ENCODE results near the gene FRMD4B. TPM values are rescaled to one million over a fixed set of nuclear protein-coding genes. Genes with fewer than 3 reads are reported as not detected.

The FRMD4B gene
- total and polyA plus RNA-seq, 10 of the 15 experiments (the other 5 are each of a cell fraction or from before 2014, with no cell fraction given) = 3.9 to 11.4 (median 8.0) TPM

- TF ChIP-seq ESRRA (IDR thresholded peaks at IDR 0.05; ENCODE audit: low read length) (no peak), ZNF274 (IDR thresholded peaks at IDR 0.05; ENCODE audit: insufficient read depth, insufficient read length) (no peak)
Observed at GRCh38 chr3:69149586-69149985, 236.3 kb downstream of the FRMD4B start (continued).

- POLR2A ChIA-PET = no interaction called here
- FAIRE-seq (no peak), ATAC-seq (no peak), DNase-seq (ENCODE audit: low read depth, low spot score) (no peak)
- intact Hi-C loops (cut with micrococcal nuclease; ENCODE audit: unreplicated experiment) = no loop called here
- H3K4me1 ChIP-seq (ENCODE audit: control insufficient read depth, insufficient read depth, low read length) = no peaks in the 10 kb centered on the region
- no peak overlapping the region for H3K4me3 ChIP-seq
- CTCF ChIA-PET = interaction anchor here (1.1 to 1.6 kb wide), 6 partner anchors 16 to 279 kb away, joined by 3 to 8 read pairs (median 4); partner anchors contain the start of gene LMOD3
- H3K36me3 ChIP-seq (ENCODE audit: control insufficient read depth in 2 of 2, insufficient read depth in 2 of 2, low read length in 1 of 2) = no peaks in the 10 kb centered on the region
- no peak for TF ChIP-seq HCFC1 (IDR thresholded peaks at IDR 0.05; ENCODE audit: low read length)
- no peak for TF ChIP-seq ESRRA (IDR thresholded peaks at IDR 0.05; ENCODE audit: low read length)
- no peak overlapping the region for H3K27ac ChIP-seq (ENCODE audit: control insufficient read depth, insufficient read depth)
- no peak overlapping the region for H3K4me2 ChIP-seq (ENCODE audit: control insufficient read depth, insufficient read depth)
- no peak overlapping the region for H3K9ac ChIP-seq (ENCODE audit: control insufficient read depth, insufficient read depth, low read length)
- no peaks in the 10 kb centered on the region for H3K79me2 ChIP-seq (ENCODE audit: control insufficient read depth, insufficient read depth, low read length)
- H4K20me1 ChIP-seq (ENCODE audit: control insufficient read depth, insufficient read depth) = no peaks in the 10 kb centered on the region
- SMC1A ChIA-PET (ENCODE audit: uncharacterized antibody, unreplicated experiment) = interaction anchor here (0.7 to 1.9 kb wide), 7 partner anchors 9 to 587 kb away, joined by 3 to 9 read pairs (median 6); no protein-coding TSS in a partner anchor
- no peaks in the 10 kb centered on the region for H3K27me3 ChIP-seq (replicated peaks in 1 of 2; ENCODE audit: control insufficient read depth in 2 of 2, insufficient read depth in 2 of 2, low read length in 1 of 2)
- in situ Hi-C loops (cut with MboI) = no loop called here
- H2AFZ ChIP-seq (ENCODE audit: control insufficient read depth, low read depth, low read length) = no peak overlapping the region
- RAD21 ChIA-PET (ENCODE audit: unreplicated experiment) = interaction anchor here (1.1 to 1.5 kb wide), 2 partner anchors 159 to 279 kb away, joined by 3 read pairs; no protein-coding TSS in a partner anchor
- BruUV-seq (replicated peaks) = no TSS peak
- H3K9me3 ChIP-seq (replicated peaks; ENCODE audit: control insufficient read depth, insufficient read depth, low read length) = no peaks in the 10 kb centered on the region
Observed at GRCh38 chr3:69145688-69146087, 240.2 kb downstream of the FRMD4B start.

- Histone ChIP-seq H4K20me1 (ENCODE audit: control insufficient read depth, insufficient read depth) (no peaks in the 10 kb centered on the region), H3K9ac (ENCODE audit: control insufficient read depth, insufficient read depth, low read length) (no peak overlapping the region), H3K36me3 (ENCODE audit: control insufficient read depth in 2 of 2, insufficient read depth in 2 of 2, low read length in 1 of 2) (no peaks in the 10 kb centered on the region), H3K4me2 (ENCODE audit: control insufficient read depth, insufficient read depth) (no peak overlapping the region), H2AFZ (ENCODE audit: control insufficient read depth, low read depth, low read length) (no peak overlapping the region), H3K4me1 (ENCODE audit: control insufficient read depth, insufficient read depth, low read length) (no peaks in the 10 kb centered on the region), H3K4me3 (no peak overlapping the region), H3K27me3 (replicated peaks in 1 of 2; ENCODE audit: control insufficient read depth in 2 of 2, insufficient read depth in 2 of 2, low read length in 1 of 2) (no peaks in the 10 kb centered on the region), H3K27ac (ENCODE audit: control insufficient read depth, insufficient read depth) (no peak overlapping the region), H3K79me2 (ENCODE audit: control insufficient read depth, insufficient read depth, low read length) (no peaks in the 10 kb centered on the region), H3K9me3 (replicated peaks; ENCODE audit: control insufficient read depth, insufficient read depth, low read length) (no peaks in the 10 kb centered on the region)
- SMC1A ChIA-PET (ENCODE audit: uncharacterized antibody, unreplicated experiment) = interaction anchor here (0.7 to 1.9 kb wide), 6 partner anchors 10 to 588 kb away, joined by 3 to 9 read pairs (median 6); no protein-coding TSS in a partner anchor
- RAD21 ChIA-PET (ENCODE audit: unreplicated experiment) = interaction anchor here (1.1 to 1.5 kb wide), 2 partner anchors 160 to 280 kb away, joined by 3 read pairs; no protein-coding TSS in a partner anchor
- WGBS (ENCODE audit: insufficient coverage, insufficient replicate concordance, low lambda C conversion rate, missing lambda C conversion rate) = 31% methylated on average over 3 of the region's 3 CpGs
- intact Hi-C loops (cut with micrococcal nuclease; ENCODE audit: unreplicated experiment) = no loop called here
- DNase-seq (ENCODE audit: low read depth, low spot score) (no peak), FAIRE-seq (no peak), ATAC-seq (peak; percentile 62)
- in situ Hi-C loops (cut with MboI) = no loop called here
- CTCF ChIA-PET = interaction anchor here (1.1 to 1.6 kb wide), 6 partner anchors 17 to 280 kb away, joined by 3 to 8 read pairs (median 4); partner anchors contain the start of gene LMOD3
- no TSS peak for BruUV-seq (replicated peaks)
- TF ChIP-seq ZNF592 (IDR thresholded peaks at IDR 0.05) (no peak), MYB (IDR thresholded peaks at IDR 0.05; ENCODE audit: borderline replicate concordance, low read depth, low read length) (no peak), ZBTB4 (CRISPR knock-in tag; IDR thresholded peaks at IDR 0.05) (no peak), STAT1 (conservative IDR thresholded peaks at IDR 0.05) (no peak)
- POLR2A ChIA-PET = no interaction called here
Observed at GRCh38 chr3:69144631-69145245, 241.2 kb downstream of the FRMD4B start.
